GM20431 (cell line): ENCODE measurements around the gene VPS37C.

ENCODE experiments used
- in situ Hi-C: fragments of 300-500 bp; cut with MseI, MboI; formaldehyde crosslinking; loops from one replicate; pipeline ENCODE4 v1.15.0; 2020; ENCODE audit warnings: low sequenced_read_pairs; ENCODE audit not compliant: unreplicated experiment

VPS37C gene

DNA sequence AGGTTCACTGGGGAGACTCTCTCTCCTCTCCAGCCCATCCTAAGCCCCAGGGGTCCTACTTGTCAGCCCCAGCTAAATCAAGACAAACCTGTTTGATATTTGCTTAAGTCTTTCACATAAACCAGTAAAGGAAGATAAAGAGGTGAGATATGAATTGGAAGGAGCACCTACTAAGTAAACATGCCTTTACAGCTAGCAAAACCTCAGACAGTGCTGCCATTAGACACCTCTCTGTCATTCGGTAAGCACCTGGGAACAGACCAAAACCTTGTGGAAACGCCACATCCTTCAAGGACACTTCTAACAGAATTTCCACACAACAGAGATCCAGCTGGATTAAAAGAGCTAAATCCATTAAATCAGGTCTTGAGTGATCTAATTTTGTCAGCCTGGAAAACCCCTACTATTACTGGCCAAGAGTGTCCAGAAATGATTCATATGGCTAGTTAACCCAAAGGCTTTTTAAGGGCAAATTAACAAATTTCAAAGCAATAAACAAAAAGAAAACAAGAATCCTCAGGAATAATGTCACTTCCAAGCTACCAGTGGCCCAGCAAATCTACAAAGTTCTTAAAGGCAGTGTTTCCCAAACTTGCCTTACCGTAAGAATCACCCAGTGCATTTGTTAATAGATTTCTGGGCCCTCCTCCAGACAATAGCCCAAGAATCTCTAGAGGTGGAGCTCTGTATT, 2.4 kb downstream of the VPS37C start:
- in situ Hi-C loops: no loop called here

DNA sequence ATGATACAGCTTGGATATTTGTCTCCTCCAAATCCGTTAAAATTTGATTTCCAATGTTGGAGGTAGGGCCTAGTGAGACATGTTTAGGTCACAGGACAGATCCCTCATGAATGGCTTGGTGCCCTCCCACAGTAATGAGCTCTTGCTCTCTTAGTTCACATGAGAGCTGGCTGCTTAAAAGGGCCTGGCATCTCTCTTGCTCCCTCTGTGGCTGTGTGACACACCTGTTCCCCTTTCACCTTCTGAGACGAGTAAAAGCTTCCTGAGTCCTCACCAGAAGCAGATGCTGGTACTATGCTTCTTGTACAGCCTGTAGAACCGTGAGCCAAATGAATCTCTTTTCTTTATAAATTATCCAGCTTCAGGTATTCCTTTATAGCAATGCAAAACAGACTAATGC, 3.5 kb downstream of the VPS37C start:
- in situ Hi-C loops: no loop called here

DNA sequence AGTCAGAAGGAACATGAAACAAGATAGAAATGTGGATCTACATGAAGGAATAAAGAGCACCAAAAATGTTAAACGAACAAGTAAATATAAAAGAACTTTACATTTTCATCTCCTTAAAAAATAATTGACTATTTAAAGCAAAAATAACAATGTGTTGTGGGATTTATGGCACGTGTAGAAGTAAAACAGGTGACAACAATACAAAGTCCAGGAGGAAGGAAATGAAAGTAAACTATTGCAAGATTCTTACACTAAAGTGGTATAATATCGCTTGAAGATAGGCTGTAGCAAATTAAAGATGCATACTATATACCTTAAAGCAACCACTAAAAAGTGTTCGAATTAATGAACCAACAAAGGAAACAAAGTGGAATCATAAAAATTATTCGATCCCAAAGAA, 5.5 kb downstream of the VPS37C start:
- in situ Hi-C loops: no loop called here

DNA sequence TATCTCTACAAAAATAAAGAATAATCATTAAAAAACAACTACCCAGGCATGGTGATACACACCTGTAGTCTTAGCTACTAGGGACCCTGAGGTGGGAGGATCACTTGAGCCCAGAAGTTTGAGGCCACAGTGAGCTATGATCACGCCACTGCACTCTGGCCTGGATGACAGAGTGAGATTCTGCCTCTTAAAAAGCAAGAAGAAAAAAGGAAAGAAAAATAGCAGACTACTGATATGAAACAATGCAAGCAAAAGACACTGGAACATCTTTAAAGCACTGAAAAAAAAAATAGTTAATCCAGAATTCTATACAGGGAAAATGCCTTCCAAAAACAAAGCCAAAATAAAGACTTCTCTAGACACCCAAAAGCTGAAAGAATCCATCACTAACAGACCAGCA, 5.9 kb downstream of the VPS37C start:
- in situ Hi-C loops: no loop called here

DNA sequence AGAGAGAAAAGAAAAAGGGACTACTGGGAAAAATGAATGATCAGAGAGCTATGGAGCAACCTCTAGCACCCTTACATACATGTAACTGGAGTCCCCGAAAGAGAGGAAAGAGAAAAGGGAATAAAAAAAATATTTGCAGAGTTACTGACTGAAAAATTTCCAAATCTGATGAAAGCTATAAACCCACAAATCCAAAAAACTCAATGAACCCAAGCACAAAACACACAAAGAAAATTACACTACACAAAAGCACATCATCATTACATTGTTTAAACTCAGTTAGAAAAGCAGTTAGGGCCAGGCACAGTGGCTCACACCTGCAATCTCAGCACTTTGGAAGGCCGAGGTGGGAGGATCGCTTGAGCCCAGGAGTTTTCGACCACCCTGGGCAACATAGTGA, 6.7 kb downstream of the VPS37C start:
- in situ Hi-C loops: no loop called here

DNA sequence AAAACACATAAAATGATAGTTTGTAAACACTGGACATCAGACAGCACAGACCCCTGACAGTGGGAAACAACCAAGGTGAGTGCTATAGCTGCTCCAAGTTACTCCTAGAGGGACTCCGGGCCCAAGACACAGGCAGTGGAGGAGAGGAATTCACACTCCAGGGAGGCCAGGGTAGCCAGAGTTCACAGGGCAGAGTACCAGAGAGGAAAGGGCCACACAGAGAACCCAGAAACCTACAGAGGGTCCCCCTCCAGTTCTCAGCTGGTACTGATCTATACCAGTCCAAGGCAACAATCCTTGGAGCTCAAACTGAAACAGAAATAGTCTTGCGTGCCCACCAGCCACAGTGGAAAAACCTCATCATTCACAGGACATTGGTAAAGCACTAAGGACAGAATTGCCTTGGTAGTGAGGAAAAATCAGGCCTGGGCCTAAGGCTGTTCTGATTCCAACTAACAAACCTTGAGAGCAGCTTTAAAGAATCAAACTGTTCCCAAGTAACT, 7.6 kb downstream of the VPS37C start:
- in situ Hi-C loops: no loop called here

DNA sequence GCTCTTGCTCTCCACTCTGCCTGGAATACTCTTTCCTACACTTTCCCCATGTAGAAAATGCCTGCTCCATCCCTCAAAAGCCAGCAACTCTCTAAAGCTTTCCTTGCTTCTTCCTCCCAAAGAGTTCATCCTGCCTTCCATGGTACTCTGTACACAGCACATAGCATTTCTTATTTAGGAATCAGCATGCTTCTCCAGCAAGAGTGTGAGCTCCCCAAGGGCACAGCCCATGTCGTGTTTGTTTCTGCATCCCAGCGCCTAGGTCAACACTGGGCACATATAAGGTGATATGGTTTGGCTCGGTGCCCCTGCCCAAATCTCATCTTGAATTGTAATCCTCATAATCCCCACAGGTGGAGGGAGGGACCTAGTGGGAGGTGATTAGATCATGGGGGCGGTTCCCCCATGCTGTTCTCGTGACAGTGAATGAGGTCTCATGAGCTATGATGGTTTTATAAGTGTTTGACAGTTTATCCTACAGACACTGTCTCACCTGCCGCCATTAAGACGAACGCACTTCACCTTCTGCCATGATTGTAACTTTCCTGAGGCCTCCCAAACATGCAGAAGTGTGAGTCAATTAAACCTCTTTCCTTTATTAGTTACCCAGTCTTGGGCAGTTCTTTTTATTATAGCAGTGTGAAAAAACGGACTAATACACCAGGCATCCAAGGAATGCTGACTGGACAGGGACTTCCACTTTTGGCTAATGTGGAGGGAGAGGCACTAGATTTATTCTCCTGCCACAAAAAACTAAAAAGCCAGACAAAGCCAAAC, 8.2 kb downstream of the VPS37C start:
- in situ Hi-C loops: no loop called here

DNA sequence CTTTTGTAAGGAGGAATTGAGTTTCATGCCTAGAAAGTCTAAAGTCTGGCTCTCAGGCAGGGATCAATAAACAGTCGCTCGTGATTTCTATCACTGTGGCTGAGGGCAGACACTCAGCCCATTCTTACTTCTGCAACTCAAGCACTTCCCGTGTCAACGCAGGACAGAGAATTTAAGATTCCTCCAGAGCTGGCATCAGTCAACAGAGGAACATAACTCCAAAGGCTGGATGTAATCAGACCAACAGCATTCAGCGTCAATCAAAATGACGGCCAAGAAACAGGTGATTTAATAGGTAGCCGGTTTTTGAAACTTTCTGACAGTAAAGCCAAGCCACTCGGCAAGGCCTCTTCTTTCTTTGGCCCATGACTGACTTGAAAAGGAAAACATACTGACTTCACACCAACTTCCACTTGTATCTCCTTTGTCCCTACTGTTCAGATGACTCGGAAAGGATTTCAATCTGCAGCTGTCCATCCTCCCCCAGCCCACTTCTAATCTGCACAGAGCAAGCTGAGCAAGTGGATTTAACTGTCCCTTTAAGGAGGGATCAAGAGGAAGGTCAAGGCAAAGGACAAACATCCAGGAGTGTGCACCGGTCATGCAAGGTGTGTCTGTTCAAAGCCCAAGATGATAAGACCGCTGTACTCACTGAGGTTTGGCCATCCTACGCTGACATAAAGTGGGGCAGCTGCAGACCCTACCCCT, 9.5 kb downstream of the VPS37C start:
- in situ Hi-C loops: no loop called here

DNA sequence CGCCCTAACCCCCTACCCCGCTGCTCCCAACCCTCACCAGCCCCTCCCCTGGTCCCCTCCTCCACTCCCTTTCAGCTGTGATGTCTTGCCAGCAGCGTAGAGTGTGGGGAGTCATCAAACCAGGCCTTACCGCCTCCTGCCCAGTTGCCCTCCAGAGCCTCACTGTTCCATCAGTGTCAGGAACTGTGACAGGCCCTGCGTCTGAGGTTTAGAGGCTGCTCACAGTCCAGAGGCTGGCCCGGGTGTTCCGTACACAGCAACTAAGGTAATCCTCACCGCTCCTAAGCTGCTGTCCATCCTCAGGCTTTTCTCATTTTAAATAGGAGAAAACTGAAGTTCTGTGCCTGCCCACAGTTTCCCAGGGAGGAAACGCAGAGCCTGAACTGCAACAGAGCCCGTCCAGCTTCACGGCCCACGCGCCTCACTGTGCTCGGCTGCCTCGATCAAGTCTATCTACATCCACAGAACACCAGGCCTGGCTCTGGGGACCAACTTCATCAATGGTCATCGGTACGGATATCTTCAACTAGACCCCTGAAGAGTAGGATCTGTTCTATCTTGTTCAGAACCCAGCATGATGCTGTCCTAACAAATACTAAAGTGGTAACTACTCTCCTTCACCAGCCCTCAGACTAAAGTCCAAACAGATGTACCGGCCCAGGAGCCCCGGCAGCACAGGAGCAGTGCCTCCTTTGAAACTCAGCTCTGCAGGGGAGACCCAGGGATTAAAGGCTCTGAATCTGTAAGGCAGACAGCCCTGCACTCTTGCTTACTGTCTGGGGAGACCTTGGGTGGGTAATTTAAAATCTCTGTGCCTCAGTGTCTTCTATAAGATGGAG, 10.3 kb downstream of the VPS37C start:
- in situ Hi-C loops: no loop called here

DNA sequence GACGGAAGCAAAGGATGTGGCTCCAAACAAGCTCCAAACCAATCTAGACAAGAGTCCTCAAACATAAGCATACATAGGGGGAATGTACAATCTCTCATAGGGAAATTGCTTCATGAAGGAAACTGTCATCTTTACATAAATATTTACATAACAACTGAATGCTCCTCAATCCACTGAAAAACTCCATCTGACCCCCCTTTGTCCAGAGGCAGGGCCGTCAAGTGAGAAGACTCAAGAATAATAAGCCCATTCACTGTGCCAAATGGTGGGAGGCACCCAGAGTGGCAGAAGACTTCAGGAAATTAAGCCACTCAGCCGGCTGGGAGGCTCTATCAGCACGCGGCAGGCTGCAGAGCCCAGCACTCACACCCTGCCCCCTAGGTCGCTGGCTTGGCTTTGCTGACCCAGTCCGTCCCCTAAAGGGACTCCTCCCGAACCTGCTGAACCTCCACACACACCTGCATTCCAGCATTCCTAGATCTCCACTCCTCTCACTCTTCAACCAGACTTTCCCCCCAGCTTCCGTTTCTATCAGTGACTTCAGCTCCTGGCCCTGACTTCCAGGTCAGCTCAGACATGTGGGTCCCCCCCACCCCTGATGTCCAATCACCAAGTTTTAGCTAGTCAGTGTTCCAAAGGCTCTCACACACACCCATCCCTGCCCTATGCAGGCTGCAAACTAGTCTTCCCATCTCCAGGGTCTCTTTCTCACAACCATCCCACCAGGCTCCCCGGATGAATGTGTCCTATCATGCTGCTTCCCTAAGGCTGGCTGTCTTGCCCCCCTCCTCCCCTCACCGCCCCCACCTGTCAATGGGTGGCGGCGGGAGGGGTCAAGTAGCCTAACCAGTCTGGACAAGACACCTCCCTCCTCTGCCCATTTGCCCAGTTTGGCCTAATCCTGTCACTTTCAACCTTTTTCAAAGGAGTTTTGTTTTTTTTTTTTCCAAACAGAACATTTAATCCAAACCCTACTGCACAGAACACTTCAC, 11.3 kb downstream of the VPS37C start:
- in situ Hi-C loops: no loop called here

DNA sequence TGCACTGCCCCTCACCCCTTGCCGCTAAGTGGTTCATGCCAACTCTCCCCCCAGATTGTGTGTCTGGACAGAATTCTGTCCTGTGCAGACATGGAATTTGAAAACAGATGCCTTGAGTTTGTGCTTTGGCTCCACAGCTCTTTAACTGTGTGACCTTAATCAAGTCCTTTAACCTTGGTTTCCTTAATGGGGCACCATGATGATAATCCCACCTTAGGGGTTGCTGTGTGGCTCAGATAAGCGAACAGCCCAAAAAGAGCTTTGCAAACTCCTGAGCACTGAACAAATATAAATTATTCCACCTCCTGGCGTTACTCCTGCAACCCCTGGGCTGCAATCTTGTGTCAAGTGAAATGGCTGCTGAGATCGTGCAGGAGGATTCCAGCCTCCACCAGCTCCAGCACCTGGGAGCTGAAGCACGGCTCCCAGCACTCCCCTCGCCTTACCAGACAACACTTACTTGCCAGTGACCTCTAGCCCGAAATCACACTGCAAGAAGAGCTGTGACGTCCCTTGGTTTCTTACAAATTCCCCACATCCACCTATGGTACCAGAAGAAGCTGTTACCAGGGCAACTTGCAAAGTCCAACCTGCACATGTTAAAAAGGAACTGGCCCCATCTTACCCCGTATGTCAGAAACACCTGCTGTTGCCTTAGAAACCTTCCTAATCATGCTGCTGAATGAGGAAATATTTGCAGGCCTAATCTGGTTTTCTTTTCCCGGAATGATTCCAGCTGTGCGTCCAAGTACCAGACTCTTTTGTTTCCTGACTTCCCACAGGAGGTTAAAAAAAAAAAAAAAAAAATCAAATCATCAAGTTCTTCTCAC, 13.2 kb downstream of the VPS37C start:
- in situ Hi-C loops: no loop called here

DNA sequence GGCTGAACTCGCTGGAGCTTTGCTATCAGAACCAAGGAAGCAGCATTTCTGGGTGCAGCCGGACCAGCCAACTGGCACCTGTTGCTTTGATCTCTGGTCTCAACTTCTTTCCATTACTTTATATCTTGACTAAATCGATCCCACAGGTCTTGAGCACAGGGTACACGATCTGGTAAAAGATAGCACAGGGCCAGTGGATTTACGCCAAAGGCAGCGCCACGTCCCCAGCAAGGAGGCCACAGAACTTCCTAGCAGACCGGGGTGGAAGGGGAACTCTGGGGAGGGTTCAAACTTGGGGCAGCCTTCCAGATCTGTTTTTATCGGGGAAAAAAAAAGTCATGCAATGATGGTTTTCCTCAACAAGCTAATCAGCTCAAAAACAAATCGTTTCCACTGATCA, 14.0 kb downstream of the VPS37C start:
- in situ Hi-C loops: no loop called here

DNA sequence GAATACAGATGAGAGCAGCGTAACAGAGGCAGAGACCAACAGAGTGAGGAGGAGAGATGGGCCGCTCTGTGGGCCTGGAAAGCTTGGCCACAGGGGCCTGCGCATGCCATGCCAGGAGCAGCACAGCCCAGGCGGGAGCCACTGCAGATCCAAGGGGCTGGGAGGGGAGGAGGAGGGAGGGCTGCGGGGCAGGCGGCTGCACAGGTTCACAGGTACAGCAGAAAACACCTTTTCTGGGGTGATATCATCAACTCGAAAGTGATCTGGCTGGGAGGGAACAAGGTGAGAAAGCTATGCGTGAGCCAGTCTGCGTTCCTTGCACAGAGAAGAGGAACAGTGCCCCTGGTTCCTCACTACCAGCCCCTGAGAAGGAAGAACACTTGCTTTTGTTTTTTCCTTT, 14.8 kb downstream of the VPS37C start:
- in situ Hi-C loops: no loop called here

DNA sequence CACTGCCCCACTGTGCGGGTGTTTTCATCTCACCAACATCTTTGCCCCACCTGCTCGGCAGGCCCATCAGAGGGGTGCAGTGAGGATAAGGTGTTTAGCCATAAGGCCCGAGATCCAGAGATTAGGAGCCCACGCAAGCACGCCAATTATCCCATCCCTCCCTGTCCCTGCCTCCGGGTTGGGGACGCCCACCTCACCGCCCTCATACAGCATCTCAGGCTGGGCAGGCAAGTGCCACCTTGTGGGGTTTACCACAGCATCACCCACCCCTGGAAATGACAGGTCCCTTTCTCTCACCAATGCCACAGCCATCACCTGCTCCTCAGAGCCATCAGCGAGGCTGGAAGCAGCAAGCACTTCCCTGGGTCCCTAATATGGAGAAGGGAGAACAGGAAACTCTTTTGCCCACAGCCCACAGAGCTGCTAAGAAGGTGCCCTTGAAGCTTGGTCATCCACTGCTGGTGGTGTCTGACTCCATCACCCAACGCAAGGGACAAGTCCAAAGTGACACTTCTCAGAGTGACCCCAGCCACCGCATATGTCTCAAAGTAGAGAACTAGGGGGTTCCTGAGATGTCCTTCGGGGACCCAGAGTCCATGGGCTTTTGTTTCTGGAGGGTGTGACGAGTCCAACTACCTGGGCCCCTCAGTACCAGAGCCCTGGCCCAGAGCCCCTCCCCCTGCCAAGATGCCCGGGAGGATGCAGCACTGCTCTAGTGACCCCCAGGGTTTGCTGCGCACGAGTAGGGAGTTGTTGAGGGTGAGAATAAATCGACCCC, 15.8 kb downstream of the VPS37C start:
- in situ Hi-C loops: no loop called here

DNA sequence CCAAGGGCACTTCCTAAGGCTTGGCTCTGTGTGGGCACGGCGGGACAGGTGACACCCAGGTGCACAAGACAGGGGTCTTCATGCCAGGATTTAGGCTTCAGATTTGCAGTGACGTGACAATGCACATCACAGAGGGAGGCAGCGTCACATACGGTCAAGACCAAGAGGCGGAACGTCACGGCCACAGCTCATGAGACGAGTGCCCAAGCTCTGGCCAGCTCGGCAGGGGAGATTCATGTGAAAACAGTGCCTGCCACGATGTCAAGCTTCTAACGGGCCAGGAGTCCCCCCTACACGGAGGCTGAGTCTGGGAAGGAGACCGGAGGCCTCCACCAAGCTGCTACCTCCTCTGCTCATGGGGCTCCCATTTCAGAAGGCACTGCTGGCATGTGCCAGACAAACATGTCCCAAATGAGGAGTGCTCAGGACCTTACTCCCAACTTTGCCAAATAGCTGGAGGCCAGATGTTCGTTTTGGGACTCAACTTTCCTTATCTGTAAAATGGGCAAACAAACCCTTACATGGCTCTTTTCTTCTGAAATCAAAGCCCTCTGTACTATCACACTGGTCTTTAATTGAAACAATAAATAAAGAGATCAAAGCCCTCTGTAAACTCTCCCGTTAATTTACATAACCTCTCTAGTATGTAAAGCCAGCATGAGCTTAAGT, 16.6 kb downstream of the VPS37C start:
- in situ Hi-C loops: no loop called here

DNA sequence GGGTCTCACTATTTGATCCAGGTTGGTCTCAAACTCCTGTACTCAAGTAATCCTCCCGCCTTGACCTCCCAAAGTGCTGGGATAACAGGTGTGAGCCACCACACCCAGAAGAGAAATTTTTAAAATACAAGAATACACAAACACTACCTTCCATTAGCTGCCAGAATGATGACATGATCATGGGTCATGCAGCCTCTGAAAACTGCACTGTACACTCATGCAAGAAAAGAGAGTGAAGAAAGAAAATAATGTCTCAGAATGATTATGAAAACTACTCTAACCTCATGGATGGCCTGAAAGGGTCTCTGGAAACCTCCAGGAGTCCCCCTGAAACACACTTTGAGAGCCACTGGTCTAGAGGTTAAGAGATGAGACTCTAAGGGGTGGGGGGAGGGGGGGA, 18.8 kb downstream of the VPS37C start:
- in situ Hi-C loops: no loop called here

DNA sequence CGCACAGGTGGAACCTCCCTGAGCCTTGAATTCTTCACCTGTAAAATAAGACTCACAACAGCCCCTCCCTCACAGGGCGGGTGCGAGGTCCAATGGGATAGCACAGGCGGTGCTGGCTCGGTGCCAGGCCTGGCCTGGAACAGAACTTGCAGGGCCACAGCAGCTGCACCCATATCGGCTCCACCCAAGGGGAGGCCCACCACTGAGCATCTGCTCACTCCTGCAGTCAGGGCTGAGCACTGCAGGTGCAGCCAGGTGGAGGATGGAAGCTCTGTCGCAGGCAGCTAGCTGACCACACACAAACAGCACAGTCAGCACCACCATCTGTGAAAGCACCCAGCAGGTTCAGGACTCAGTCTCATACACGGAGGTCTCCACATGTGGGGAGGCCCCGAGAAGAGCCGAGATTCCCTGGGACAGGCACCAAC, 19.6 kb downstream of the VPS37C start:
- in situ Hi-C loops: no loop called here
